GM19452 (cell line): ENCODE results near the gene ZNF839.
"Not testable (repeated sequence)": the region's sequence is repeated elsewhere in the genome, so short reads cannot be mapped to it uniquely, and the experiment has no call there.

Experiments used
- ATAC-seq: cut with Tn5 transposase; IDR thresholded peaks from one replicate; pipeline ENCODE4 v1.9.1; 2021; ENCODE audit not compliant: unreplicated experiment

Gene ZNF839

DNA sequence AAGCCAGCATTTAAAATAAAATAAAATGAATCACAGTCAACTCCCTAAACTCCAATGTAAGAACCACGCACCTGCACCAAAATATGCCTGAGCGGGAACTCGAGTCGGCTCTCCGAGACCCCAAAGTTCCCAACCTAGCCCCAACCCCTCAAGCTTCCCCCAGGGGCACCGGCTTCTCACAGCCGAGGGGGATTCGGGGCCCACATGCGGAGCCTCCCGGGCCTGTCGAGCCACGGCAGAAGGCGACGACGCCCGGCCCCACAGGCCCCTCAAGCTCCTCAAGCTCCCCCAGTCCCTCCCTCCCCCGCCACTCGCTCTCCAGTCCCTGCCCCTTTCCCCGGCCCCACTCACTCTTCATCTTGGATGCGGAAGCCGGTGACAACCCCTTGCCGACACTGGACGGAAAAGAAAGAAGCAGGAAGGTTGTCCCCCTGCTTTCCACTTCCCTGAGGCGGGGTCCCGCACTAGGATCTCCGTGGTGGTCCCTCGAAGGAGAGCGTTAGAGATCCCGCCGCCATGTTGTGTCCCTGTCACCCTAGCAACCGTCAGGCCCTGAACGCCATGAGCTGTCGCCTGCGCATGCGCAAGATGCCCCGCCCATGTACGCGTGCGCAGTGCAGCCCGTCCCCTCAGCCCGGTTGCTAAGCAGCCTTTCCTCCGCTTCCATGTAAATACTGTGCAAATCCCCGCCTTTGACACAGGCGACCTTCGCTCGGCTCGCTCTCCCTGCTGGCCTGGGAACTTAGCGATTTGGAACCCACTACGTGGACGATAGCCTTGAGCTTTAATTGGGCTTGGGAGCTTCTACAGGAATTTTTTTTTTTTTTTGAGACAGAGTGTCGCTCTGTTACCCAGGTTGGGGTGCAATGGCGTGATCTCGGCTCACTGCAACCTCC is 14.7 kb upstream of the ZNF839 start, which contains the start of gene MOK:
TSS of gene MOK (minus strand) at position 554 of the 896 bp plus-strand sequence. CDS start at position 358, 196 bp downstream.
- ATAC-seq: peak; percentile 94

DNA sequence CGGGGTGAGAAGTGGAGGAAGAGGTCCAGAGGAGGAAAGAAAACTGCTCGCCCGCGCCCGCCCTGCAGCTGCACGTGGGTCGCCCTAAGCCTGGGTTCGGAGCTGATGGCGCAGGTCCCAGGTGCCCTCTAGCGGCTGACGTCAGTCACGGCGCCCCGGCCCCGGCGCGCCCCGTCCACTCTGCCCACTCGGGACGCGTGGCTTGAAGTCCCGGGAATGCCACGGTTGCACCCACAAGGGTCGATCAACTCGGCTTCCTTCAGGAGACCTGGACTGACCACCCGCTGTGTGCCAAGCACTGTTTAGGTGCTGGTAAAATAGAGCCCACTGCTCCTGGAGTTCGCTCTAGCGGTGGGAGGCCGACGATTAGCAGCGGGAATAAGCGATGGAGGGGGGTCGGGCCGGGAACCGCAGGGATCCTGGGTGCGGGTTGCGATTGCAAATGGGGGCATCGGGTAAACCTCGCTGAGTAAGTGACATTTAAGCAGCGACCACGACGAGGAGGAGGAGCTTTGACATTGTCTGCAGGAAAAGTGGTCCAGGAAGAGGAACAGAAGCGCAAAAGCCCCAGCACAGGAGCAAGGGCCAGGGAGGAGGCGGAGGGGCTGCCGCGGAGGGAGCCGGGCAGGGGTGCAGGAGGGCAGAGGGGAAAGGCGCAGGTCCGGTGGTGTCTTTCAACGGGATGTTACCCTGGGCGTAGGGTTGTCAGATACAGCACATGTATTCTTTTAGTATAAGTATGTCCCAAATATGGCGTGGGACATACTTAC is 5.1 kb upstream of the ZNF839 start:
- ATAC-seq: peak; percentile 46

DNA sequence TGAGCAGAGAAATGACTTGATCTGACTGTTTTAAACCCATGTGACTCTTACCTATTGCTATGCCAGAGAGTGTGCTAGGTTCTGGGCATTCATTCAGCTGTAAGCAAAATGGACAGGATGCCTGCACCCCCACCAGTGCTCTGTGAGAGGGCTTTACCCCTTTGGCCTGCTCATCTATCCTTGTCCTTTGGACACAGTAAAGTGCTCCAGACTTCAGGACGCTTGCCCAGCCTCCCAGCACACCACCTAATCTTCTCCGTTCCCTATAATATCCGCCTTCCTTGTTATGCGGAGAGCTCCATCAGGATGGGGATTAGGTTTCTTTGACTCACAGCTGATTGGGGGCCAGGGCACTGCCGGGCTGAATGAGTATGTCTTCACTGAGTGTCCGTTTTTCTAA is 4.4 kb upstream of the ZNF839 start:
- no peak for ATAC-seq

DNA sequence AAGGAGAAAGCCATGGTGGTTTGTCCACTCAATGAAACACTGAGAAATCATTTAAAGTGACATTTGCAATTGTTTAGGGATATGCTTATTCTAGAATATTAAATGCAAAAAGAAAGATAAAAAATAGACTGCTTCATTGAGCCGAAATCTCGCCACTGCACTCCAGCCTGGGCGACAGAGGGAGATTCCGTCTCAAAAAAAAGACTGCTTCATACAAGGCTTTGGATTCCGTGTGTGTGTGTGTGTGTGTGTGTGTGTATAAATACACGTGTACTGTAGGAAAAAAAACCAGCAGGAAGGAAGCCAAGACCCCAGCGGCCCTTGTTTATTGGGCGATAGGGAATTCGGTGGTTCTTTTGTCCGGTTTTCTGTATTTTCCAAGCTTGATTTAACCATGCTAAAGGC is 3.2 kb upstream of the ZNF839 start:
- ATAC-seq: no peak

DNA sequence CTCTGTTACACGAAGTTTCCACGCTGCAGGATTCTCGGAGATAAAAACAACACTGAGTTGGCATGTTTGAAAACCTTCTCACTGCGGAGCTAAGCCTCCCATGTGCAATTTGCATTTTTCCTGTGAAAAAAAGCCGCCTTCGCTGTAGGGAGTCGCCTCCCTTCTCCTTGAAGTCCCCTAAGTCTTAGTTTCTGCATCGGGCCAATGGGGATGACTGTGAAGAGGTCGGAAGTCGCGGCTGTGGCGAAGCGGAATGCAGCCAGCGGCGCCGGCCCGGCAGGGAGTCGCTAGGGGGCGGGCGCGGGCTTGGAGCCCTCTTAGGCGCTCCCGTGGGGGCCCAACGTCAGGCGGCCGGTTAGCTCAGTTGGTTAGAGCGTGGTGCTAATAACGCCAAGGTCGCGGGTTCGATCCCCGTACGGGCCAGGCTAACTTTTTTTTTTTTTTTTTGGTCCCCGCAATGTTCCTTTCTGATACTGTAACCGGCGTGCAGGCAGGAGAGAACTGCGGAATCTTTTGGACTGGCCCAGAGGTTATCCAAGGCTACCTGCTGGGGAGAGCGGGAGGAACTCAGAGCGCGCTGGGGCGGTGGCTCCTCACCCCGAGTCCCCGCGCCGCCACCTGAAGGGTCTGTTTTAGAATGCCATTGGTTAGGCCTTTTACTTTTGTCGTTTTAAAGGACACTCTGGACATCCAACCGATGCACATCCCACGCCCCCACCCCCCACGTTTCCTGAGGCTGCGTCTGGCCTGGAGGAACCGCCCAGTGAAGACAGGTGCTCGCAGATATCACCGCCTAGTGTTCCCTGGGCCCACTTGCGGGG is 2.6 kb upstream of the ZNF839 start:
- ATAC-seq: peak; percentile 63

DNA sequence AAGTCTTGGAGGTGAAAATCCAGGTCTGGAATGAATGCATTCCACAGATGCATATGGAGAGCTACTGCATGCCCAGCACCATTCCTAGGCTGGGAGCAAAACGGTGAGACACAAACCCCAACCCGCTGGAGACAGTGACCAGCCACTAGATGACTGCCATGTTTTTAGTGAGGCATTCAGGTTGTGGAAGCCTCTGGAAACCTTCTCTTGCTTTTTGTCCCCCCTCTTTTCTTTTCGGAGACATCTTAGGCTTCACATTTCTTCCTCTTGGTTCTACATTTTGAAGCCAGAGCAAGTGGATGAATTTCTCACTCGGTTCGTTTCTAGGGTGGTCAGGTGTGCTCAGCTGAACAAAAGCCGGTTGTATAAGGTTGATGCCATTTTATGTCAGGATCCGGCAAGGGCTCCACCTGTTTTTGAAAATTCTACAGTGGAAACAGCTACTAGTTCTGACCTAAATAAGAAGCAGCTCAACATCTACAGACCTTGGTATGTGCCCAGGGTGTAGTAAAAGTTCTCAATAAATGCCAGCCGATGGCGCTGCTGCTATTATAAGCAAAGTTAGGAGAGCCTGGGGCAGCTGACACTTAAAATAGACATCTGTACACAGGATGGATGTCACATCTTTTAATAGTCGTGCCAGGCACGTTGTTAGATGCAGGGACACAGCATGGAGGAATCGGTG is 1.8 kb upstream of the ZNF839 start:
- ATAC-seq: no peak

DNA sequence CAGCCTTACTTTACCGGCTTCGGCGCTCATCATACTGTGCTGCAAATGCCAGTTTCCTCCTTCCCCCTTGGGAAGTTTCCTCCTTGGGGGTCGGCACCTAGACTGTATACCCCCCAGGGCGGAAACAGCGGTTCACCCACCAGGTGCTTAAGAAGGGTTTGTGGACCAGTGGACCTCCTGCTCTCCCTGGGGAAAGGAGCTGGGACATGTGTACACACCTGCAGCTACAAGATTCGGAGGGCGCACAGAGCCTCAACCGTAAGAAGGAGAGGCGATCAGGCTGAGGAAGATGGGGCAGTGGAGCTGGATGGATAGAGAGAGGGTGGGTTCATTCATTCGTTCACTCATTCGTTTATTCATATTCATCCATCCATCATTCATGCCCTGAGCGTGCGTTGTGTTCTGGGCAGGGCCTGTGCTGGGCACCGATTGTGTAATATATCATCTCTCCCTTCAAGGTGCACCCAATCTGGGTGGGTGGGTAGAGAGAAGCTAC is 717 bp upstream of the ZNF839 start:
- no peak for ATAC-seq

DNA sequence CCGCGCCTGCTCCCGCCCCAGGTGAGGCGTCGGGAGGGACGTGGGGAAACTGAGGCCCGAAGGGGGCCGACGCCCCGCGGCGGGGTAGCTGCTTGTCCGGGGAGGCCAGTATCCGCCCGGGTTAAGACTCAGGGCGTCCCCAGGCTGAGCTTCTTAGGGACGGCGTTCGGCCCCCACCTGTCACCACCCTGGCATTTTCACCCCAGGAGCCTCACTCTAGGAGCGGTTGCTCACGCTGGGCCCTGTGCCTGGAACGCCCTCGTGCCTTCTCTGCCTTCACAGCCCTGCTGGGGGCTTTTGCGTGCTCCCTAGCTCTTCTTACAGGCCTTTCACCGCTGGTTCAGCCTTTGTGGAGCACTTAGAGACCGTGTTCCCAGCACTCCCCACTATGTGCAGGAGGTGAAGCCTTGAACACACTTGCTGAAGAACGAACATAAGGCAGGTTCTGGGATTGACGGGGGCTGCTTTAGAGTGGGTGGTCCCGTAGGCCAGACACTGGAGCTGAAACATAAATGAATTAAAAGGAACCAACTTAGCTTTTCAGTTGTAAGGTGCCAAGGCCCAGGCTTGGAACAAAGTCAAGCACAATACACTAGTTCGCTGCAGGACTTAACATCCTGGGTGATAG is 601 bp downstream of the ZNF839 start:
- ATAC-seq: peak; percentile 19

DNA sequence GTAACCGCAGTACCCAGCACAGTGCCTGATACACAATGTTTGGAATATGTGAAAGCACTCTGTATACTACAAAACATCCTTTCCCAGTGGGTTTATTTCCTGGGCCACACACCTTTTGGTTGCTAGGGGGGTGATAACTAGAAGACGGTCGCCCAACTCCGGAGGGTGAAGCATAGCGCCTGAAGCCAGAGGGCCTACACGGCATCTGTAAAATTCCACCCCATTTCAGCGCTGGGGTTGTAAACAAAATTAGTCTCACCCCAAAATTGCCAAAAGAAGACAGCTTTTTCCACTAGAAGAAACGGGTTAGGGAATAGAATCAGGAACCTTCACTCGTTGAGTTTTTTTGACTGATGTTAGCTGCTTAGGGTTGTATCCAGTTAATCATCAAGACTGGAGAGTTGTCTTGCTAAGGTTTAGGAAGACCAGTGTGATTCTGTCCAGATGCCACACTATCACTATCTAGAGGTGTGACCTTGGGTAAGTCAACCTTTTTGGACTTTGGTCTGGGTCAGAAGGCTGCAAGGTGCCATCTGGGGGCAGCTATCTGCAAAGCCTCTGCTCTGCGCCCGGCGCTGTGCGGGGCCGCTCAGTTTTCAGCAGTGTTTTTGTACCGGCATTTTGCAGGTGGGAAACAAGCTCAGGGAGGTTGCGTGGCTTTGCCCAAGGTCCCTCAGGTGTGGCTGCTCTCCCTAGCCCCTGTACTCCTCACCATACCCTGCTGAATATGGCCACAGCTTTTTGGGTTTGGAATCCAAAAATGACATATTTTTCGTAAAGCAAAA is 1.3 kb downstream of the ZNF839 start:
- no peak for ATAC-seq

DNA sequence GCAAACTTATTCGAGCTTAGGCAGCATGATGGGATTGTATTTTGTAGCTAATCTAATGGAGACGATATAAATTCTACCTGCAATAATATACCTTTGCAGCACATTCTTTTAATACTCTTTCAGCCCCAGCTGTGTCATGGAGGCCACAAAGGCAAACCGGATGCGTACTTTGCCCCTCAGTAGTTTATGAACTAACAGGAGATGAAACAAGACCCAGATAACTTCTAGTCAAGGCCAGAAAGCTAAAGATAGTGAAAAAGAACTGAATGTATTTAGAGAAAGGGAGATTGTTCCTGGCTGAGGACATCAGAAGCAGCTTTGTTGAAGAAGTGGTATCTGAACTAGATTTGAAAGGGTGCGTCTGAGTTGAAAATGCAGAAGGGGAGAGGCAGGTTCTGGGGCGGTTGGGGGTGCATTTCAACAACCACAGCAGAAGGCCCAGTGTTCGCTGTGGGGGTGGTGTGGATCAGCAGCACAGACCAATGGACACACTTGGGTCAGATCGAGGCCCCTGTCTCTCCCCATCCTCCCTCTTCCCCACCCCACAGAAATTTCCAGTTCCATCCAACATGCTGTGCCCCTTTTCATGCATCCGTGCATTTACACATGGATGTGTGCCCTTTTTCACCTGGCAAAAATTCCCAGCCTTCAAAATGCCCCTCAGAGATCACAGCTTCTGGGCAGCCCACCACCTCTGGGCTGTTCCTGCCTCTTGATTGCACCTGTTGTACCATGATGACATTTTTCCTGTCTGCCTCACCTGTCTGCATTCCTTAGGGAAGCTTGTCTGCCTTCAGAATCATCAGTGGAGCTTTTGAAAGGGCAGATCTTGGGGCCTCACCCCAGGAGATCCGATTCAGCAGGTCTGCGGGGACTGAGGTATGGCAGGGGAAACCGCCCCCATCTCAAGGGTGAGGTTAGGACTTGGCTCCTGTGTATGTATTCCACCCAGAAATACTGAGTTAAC is 2.2 kb downstream of the ZNF839 start:
- no peak for ATAC-seq

DNA sequence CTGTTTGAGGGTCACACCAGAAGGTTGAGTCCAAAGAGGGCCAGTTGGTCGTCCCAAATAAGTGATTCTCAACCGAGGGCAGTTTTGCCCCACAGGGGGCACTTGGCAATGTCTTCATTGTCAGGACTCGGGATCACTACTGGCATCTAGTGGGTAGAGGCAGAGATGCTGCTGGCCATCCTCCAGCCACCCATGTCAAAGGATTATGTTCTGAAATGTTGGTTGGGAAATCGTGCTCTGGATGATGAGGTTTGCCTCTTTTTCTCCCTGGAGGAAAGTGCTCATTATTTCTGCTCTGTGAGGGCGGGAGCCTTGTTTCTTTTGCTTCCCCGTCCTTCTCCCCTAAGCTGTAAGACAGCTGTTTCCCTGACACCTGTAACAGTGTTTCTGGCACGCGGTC is 3.6 kb downstream of the ZNF839 start:
- no peak for ATAC-seq

DNA sequence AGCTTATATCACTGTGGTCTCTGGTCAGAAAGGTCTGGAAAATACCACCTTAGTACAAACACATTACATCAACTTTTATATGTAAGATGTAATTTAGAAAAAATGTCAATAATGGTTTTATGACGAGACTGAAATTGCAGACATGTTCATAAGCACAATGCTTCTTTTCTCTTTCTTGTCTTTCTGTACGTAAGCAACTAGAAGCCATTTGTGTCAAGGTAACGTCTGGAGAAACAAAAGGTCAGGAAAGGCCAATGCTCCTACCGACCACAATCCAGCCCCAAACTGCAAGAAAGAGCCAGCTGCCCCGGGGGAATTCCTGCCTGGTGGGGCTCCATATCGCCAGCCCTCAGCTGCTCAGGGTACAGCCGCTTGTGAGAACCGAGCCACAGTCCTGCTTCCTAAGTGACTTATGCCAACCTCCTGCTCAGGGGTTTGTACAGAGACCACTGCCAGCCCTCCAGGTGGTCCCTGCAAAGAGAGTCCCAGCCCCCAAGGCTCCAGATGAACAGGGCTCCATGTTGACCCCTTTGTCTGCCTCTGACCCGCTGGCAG is 6.3 kb downstream of the ZNF839 start:
- no peak for ATAC-seq

DNA sequence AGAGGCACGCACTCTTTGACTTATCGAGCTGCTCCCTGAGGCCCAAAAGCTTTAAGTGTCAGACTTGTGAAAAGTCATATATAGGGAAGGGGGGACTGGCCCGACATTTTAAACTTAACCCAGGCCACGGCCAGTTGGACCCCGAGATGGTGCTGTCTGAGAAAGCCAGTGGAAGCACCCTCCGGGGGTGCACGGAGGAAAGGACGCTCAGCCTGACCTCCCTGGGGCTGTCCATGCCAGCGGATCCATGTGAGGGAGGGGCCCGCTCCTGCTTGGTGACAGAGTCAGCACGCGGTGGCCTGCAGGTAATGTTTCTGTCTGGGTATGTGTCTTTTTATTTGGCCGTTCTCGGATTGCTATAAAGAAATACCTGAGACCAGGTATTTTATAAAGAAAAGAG is 7.0 kb downstream of the ZNF839 start:
- ATAC-seq: no peak

DNA sequence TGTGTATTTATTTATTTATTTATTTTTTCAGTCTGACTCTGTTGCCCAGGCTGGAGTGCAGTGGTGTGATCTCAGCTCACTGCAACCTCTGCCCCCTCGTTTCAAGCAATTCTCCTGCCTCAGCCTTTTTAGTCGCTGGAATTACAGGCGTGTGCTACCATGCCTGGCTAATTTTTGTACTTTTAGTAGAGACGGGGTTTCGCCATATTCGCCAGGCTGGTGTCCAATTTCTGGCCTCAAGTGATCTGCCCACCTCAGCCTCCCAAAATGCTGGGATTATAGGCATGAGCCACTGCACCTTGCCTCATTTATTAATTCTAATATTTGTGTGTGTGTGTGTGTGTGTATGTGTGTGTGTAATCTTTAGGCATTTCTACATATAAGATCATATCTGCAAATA is 9.8 kb downstream of the ZNF839 start:
- not testable (repeated sequence) for ATAC-seq

DNA sequence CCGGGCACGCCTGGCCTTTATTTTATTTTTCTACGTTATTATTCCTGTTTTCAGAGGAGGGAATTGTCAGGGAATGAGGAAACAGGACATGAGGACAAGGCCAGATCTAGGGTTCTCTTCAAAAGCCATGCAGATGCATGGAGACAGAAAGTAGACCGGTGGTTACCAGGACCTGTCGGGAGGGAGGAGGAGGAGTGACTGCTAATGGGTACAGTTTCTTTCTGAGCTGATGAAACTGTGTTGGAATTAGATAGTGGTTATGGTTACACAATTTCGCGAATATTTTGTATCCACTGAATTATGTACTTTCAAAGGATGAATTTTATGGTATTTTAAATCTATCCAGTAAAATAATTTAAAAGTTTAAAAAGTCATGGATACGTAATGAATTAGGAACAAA is 11.3 kb downstream of the ZNF839 start:
- no peak for ATAC-seq

DNA sequence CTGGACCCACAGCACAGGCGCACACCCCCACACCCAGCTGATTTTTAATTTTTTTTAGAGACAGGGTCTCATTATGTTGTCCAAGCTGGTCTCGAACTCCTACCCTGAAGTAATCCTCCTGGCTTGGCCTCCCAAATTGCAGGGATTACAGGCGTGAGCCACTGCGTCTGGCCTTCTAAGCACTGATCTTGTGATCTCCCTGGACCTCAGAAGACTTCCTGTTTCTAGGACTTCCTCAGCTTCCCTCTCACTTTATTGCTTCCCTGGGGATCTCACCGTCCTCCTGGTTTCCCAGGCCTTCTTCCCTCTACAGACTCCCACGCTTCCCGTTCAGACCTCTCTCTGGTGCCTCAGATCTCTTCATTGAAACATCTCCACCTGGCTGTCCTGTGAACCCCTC is 13.8 kb downstream of the ZNF839 start:
- no peak for ATAC-seq

DNA sequence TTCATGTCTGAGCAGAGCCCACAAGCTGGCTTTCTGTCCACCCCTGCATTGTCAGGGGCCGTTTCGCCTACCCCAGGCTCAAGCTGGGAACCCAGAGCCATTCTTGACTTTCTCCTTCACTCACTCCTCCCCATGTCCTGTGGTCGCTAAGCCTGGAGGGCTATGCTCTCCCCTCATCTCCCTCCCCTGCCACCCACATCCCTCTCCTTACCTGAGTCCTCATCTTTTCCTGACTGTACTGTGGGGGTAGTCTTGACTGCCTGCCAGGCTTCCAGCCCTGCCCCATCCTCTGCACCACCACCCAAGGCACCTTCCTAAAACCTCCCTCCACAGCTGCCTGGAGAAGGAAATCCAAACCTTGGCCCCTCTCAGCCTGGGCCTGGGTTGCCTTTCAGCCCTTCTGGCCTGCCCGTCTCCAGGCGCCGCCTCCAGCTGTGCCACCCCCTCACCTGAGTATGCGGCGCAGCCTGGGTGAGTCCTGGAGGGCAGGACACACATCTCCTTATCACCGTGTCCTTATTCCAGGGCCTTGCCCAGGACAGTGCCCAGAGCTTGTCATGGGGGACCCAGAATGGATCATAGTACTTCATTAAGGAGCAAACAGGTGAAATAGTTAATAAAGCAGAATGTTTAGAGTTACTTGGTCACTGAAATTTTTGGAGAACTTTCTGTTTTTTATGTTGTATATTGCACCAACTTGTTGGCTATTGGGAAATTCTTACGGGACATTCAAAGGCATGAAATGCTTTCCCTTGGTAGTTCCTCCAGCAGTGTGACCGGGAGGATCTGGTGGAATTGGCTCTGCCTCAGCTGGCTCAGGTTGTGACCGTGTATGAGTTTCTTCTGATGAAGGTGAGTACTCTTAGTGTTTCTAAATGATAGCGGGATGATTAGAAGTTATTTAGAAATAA is 14.5 kb downstream of the ZNF839 start:
- ATAC-seq: no peak
